SK-N-MC (cell line): ENCODE measurements around the gene SMAP1.

Source experiments
- FOXP2 ChIP-seq: optimal IDR thresholded peaks from 2 replicates; pipeline ENCODE3; 2011; ENCODE audit warnings: mild to moderate bottlenecking, moderate library complexity; ENCODE audit not compliant: insufficient read depth; ENCODE audit errors: extremely low read length, control extremely low read depth
- POLR2AphosphoS5 ChIP-seq: IDR thresholded peaks from 2 replicates; pipeline ENCODE4 v1.6.1; 2012; ENCODE audit warnings: mild to moderate bottlenecking, low read depth, low read length, borderline replicate concordance

DNA sequence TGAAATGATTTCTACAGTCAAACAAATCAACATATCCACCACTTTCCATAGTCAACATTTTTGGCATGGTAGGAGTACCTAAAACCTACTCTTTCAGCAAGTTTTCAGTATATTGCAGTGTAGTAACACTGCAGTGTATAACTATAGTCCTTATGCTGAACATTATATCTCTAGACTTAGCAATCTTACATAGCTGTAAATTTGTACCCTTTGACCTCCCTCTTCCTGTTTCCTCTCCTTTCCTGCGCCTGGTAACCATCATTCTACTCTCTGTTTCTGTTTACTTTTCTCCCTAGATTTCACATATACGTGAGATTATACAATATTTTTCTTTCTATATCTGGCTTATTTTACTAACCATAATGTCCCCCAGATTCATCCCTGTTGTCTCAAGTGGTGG, 40.2 kb downstream of the SMAP1 start:
- no peak for TF ChIP-seq POLR2AphosphoS5
- no peak for TF ChIP-seq FOXP2
